Urinary bladder (tissue), 4 donors: ENCODE data around the gene LPP. TPM values are rescaled to one million over a fixed set of nuclear protein-coding genes. Genes with fewer than 3 reads are reported as not detected.
"Not testable (repeated sequence)": the region's sequence is repeated elsewhere in the genome, so short reads cannot be mapped to it uniquely, and the experiment has no call there.

ENCODE experiments used
- DNase-seq: peaks from one replicate; pipeline ENCODE4 v3.0.0-alpha.2; 2015; ENCODE audit errors: extremely low spot score
- H3K27ac ChIP-seq: one replicate; pipeline ENCODE4 v1.5.1; 2013; ENCODE audit warnings: low read depth, mild to moderate bottlenecking, moderate library complexity
- H3K36me3 ChIP-seq: one replicate; pipeline ENCODE4 v1.6.1; 2013; ENCODE audit warnings: mild to moderate bottlenecking, moderate library complexity; ENCODE audit not compliant: insufficient read depth
- H3K4me1 ChIP-seq: one replicate; pipeline ENCODE4 v1.6.1; 2013; ENCODE audit warnings: mild to moderate bottlenecking, moderate library complexity; ENCODE audit not compliant: insufficient read depth
- H3K4me3 ChIP-seq: one replicate; pipeline ENCODE4 v1.5.1; 2013; ENCODE audit warnings: low read depth, low read length
- WGBS: extraction: QIAGEN DNeasy Blood & Tissue Kit; methylation state at CpG from one replicate; pipeline ENCODE4 v1.1.7; 2013; 5-methylcytosine and 5-hydroxymethylcytosine counted together
- polyA plus RNA-seq: library from polyadenylated mRNA; stranded (reverse); fragments of 200-250 nt; gene quantifications from one replicate; pipeline ENCODE4 v1.2.3, GENCODE V29; 2013
- total RNA-seq: library from RNA; depleted of rRNA; stranded (reverse); fragments of >200 nt; gene quantifications from one replicate; pipeline ENCODE4 v1.2.3, GENCODE V29; 2014
- donor health status: healthy with polysubstance abuse.
- donor health status: healthy.

Gene LPP
- total and polyA plus RNA-seq, 2 donors, result 133 to 705 TPM

- H3K36me3 ChIP-seq, result peaks cover 2% of the 10 kb centered on the region
- no peak for DNase-seq
- no peak overlapping the region for H3K27ac ChIP-seq
- H3K4me3 ChIP-seq, result no peak overlapping the region
- no peaks in the 10 kb centered on the region for H3K4me1 ChIP-seq
- 70% methylated on average over 1 of the region's 1 CpG for WGBS
Observed at GRCh38 chr3:188403404-188403803, 249.4 kb downstream of the LPP start.

DNA sequence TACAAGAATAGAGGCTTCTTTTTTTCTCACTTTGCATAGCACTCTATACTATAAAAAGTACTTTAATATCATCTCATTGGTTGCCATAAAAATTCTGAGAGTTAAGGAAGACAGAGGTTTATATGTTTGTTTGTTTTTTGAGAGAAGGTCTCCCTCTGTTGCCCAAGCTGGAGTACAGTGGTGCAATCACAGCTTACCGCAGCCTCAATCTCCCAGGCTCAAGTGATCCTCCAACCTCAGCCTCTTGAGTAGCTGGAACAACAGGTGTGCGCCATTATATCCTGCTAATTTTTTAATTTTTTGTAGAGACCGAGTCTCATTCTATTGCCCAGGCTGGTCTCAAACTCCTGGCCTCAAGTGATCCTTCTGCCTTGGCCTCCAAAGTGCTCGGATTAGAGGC, 250.2 kb downstream of the LPP start:
- DNase-seq, result no peak
- 97% methylated on average over 4 of the region's 4 CpGs for WGBS
- no peak overlapping the region for H3K4me3 ChIP-seq
- no peak overlapping the region for H3K27ac ChIP-seq
- peaks cover 2% of the 10 kb centered on the region for H3K36me3 ChIP-seq
- H3K4me1 ChIP-seq, result no peaks in the 10 kb centered on the region

DNA sequence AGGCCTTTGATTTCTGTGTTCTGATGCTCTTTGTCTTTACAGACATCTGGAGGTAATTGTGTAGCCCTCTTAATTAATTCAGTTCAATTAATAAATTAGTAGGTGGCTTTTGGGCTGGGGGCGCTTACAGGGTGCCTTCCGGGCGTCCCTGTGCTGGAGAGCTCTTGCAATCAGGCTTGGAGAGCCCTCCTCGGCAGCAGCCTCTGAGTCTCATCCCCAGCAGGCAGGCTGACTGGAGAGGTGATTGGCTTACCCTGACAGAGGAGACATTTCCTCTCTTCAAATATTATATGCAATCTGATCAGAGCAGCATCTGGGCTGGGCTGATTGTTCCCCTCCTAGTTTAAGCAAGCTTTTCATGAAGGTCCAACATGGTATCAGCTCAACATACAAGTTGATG, 250.7 kb downstream of the LPP start:
- WGBS, result 91% methylated on average over 4 of the region's 4 CpGs
- DNase-seq, result no peak
- Histone ChIP-seq H3K36me3 (peaks cover 2% of the 10 kb centered on the region), H3K4me1 (no peaks in the 10 kb centered on the region), H3K27ac (no peak overlapping the region), H3K4me3 (no peak overlapping the region)

GRCh38 chr3:188407158-188407880, 253.4 kb downstream of the LPP start:
- WGBS, result 66% methylated on average over 6 of the region's 6 CpGs
- H3K4me3 ChIP-seq, result no peak overlapping the region
- H3K4me1 ChIP-seq, result no peaks in the 10 kb centered on the region
- H3K27ac ChIP-seq, result no peak overlapping the region
- DNase-seq, result no peak
- peaks cover 2% of the 10 kb centered on the region for H3K36me3 ChIP-seq

GRCh38 chr3:188408831-188409230, 254.9 kb downstream of the LPP start:
- Histone ChIP-seq H3K36me3 (peaks cover 2% of the 10 kb centered on the region), H3K4me1 (no peaks in the 10 kb centered on the region), H3K27ac (no peak overlapping the region), H3K4me3 (no peak overlapping the region)
- no peak for DNase-seq
- WGBS, result 85% methylated on average over 3 of the region's 3 CpGs

- H3K4me3 ChIP-seq, result no peak overlapping the region
- H3K4me1 ChIP-seq, result no peaks in the 10 kb centered on the region
- no peak overlapping the region for H3K27ac ChIP-seq
- 83% methylated on average over 2 of the region's 2 CpGs for WGBS
- H3K36me3 ChIP-seq, result peaks cover 2% of the 10 kb centered on the region
- no peak for DNase-seq
Observed at GRCh38 chr3:188411750-188412149, 257.8 kb downstream of the LPP start.

- 49% methylated on average over 3 of the region's 3 CpGs for WGBS
- no peaks in the 10 kb centered on the region for H3K4me1 ChIP-seq
- DNase-seq, result no peak
- no peak overlapping the region for H3K4me3 ChIP-seq
- H3K27ac ChIP-seq, result no peak overlapping the region
- no peaks in the 10 kb centered on the region for H3K36me3 ChIP-seq
Observed at GRCh38 chr3:188415196-188415595, 261.2 kb downstream of the LPP start.

GRCh38 chr3:188416041-188416440, 262.1 kb downstream of the LPP start:
- no peaks in the 10 kb centered on the region for H3K36me3 ChIP-seq
- H3K4me3 ChIP-seq, result no peak overlapping the region
- 95% methylated on average over 1 of the region's 1 CpG for WGBS
- H3K4me1 ChIP-seq, result no peaks in the 10 kb centered on the region
- DNase-seq, result no peak
- H3K27ac ChIP-seq, result no peak overlapping the region

DNA sequence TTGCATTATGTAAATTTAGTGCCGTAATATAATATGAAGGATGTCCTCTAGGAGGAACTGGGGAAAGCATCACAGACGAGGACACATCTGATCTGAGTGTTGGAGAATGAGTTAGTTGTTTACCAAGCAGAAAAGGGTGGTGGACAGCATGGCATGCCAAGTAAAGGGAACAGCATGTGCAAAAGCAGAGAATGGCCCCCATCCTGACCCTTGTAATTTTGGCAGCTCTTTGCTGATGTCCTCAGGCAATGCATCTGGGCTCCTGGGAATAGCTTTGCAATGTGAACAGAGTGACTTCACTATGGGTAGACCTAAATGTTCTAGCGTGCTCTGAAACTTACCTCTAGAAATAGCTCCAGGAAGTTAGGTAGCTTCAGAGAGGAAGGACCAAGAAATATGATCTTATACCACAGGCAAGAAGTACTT, 263.3 kb downstream of the LPP start:
- Histone ChIP-seq H3K4me3 (no peak overlapping the region), H3K4me1 (no peaks in the 10 kb centered on the region), H3K36me3 (no peaks in the 10 kb centered on the region), H3K27ac (no peak overlapping the region)
- WGBS, result 88% methylated on average over 3 of the region's 3 CpGs
- no peak for DNase-seq

GRCh38 chr3:188417766-188418165, 263.8 kb downstream of the LPP start:
- H3K4me1 ChIP-seq, result no peaks in the 10 kb centered on the region
- H3K36me3 ChIP-seq, result no peaks in the 10 kb centered on the region
- DNase-seq, result no peak
- 86% methylated on average over 3 of the region's 3 CpGs for WGBS
- no peak overlapping the region for H3K4me3 ChIP-seq
- no peak overlapping the region for H3K27ac ChIP-seq

- Histone ChIP-seq H3K27ac (peak overlapping the region; percentile 16), H3K36me3 (no peaks in the 10 kb centered on the region), H3K4me1 (no peaks in the 10 kb centered on the region), H3K4me3 (no peak overlapping the region)
- 50% methylated on average over 2 of the region's 2 CpGs for WGBS
- DNase-seq, result no peak
Observed at GRCh38 chr3:188421151-188421821, 267.3 kb downstream of the LPP start.

GRCh38 chr3:188421836-188422540, 268.0 kb downstream of the LPP start:
- H3K27ac ChIP-seq, result no peak overlapping the region
- no peak for DNase-seq
- H3K4me3 ChIP-seq, result no peak overlapping the region
- no peaks in the 10 kb centered on the region for H3K36me3 ChIP-seq
- WGBS, result 80% methylated on average over 6 of the region's 6 CpGs
- H3K4me1 ChIP-seq, result no peaks in the 10 kb centered on the region

- H3K4me1 ChIP-seq, H3K27ac ChIP-seq: not testable (repeated sequence)
Observed at GRCh38 chr3:188427981-188428380, 274.0 kb downstream of the LPP start.

GRCh38 chr3:188431040-188431439, 277.1 kb downstream of the LPP start:
- 86% methylated on average over 5 of the region's 5 CpGs for WGBS
- DNase-seq, result no peak
- Histone ChIP-seq H3K36me3 (no peaks in the 10 kb centered on the region), H3K4me1 (no peaks in the 10 kb centered on the region), H3K27ac (no peak overlapping the region), H3K4me3 (no peak overlapping the region)

More at GRCh38 chr3:188427981-188428380, 274.0 kb downstream of the LPP start:
- not testable (repeated sequence) for DNase-seq, H3K36me3 ChIP-seq, H3K4me3 ChIP-seq
- 87% methylated on average over 4 of the region's 4 CpGs for WGBS
